ENCODE results near the gene GPR78.

DNA sequence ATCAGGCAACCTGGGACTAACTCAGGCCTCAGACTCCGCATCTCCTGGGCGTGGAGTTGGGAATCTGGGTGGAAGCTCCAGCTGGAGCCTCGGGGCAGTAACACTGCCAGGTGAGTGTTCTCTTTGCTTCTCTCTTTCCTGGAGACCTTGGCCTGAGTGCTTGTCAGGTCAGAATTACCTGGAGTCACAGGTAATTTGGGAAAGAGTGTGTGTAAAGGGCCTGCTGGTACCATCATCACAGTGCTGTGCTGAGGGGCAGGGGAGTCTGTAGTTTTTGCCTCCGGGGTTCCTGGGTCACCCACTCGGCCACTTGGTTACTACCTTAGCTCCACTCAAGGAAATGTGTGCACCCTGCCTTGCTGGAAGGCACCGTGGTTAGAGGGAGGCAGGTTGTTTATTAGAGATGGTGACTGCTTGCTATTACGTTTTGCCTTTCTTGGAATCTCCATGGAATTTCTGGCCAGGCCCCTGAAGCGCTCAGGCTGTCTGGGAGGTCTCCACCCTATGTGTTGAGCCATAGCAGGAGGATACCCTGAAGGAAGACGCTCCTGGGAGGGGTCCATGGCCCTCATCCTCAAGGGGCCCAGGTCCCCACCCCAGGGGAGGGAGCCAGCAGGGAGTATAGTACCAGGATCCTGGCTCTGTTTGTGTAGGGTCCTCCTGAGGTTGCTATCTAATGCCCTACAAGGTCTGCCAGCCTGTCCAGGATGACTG, 2.9 kb downstream of the GPR78 start:
- TF ChIP-seq, protein P1, sequence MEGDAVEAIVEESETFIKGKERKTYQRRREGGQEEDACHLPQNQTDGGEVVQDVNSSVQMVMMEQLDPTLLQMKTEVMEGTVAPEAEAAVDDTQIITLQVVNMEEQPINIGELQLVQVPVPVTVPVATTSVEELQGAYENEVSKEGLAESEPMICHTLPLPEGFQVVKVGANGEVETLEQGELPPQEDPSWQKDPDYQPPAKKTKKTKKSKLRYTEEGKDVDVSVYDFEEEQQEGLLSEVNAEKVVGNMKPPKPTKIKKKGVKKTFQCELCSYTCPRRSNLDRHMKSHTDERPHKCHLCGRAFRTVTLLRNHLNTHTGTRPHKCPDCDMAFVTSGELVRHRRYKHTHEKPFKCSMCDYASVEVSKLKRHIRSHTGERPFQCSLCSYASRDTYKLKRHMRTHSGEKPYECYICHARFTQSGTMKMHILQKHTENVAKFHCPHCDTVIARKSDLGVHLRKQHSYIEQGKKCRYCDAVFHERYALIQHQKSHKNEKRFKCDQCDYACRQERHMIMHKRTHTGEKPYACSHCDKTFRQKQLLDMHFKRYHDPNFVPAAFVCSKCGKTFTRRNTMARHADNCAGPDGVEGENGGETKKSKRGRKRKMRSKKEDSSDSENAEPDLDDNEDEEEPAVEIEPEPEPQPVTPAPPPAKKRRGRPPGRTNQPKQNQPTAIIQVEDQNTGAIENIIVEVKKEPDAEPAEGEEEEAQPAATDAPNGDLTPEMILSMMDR (conservative IDR thresholded peaks at IDR 0.05 in 1 of 2, IDR thresholded peaks at IDR 0.05 in 1 of 2; ENCODE audit: low read depth in 1 of 2, low read length in 2 of 2): no peak
- TF ChIP-seq EZH2 (IDR thresholded peaks at IDR 0.05; ENCODE audit: low read length, missing control alignments): no peak

Data from fibroblast of lung (primary cell).